Loucy (cell line): ENCODE data around the gene ANKRD16.

Experiments used
- CTCF ChIP-seq: fragments of 200-600 bp; sonication (generic); conservative IDR thresholded peaks from 2 replicates; pipeline ENCODE4 v1.5.1; 2014; ENCODE audit warnings: mild to moderate bottlenecking, antibody characterized with exemption, low read length
- EZH2phosphoT487 ChIP-seq: fragments of 200-600 bp; IDR thresholded peaks from 2 replicates; pipeline ENCODE4 v1.6.1; 2018; ENCODE audit warnings: antibody characterized with exemption, mild to moderate bottlenecking, moderate library complexity, borderline replicate concordance

- TF ChIP-seq CTCF (no peak), EZH2phosphoT487 (no peak)
Observed at GRCh38 chr10:5833814-5834213, 55.9 kb downstream of the ANKRD16 start.
